NCI-H226 (cell line): ENCODE measurements around the gene HINFP.

ENCODE experiments used
- DNase-seq: peaks from one replicate; pipeline ENCODE4 v3.0.0-alpha.2; 2015

Gene HINFP

GRCh38 chr11:119121008-119121810 is at the start of gene HINFP:
Gene HINFP (plus strand): TSS chr11:119121580. CDS start chr11:119126945, 5,365 bp downstream.
- DNase-seq = peak; percentile 99

- DNase-seq = no peak
Measured at GRCh38 chr11:119077839-119078238, 43.5 kb upstream of the HINFP start.

- DNase-seq = no peak
Measured at GRCh38 chr11:119078675-119079420, 42.5 kb upstream of the HINFP start.

- no peak for DNase-seq
Measured at GRCh38 chr11:119081682-119082260, 39.6 kb upstream of the HINFP start.

GRCh38 chr11:119084663-119085436 is 36.5 kb upstream of the HINFP start, which contains the start of gene HMBS:
Gene HMBS (plus strand): TSS chr11:119084881. CDS start chr11:119085034, 153 bp downstream.
- peak; percentile 83 for DNase-seq

- DNase-seq = no peak
Measured at GRCh38 chr11:119085437-119085847, 35.9 kb upstream of the HINFP start.

- no peak for DNase-seq
Measured at GRCh38 chr11:119087123-119087522, 34.3 kb upstream of the HINFP start.

GRCh38 chr11:119087747-119088241 is 33.6 kb upstream of the HINFP start:
- no peak for DNase-seq

GRCh38 chr11:119088406-119088805 is 33.0 kb upstream of the HINFP start:
- no peak for DNase-seq

GRCh38 chr11:119089319-119089718 is 32.1 kb upstream of the HINFP start:
- DNase-seq = no peak

- DNase-seq = no peak
Measured at GRCh38 chr11:119091178-119091577, 30.2 kb upstream of the HINFP start.

GRCh38 chr11:119091966-119092879 is 29.2 kb upstream of the HINFP start:
- DNase-seq = no peak

GRCh38 chr11:119092880-119093842 is 28.2 kb upstream of the HINFP start:
- no peak for DNase-seq

- no peak for DNase-seq
Measured at GRCh38 chr11:119093942-119094815, 27.2 kb upstream of the HINFP start.

- DNase-seq = peak; percentile 83
Measured at GRCh38 chr11:119094816-119095065, 26.6 kb upstream of the HINFP start.

GRCh38 chr11:119095066-119095880 is 26.1 kb upstream of the HINFP start:
- peak; percentile 98 for DNase-seq

GRCh38 chr11:119099711-119100110 is 21.7 kb upstream of the HINFP start:
- DNase-seq = no peak

- peak; percentile 20 for DNase-seq
Measured at GRCh38 chr11:119100246-119100970, 21.0 kb upstream of the HINFP start.
